ENCODE data around the gene ERGIC1. TPM values are rescaled to one million over a fixed set of nuclear protein-coding genes. Genes with fewer than 3 reads are reported as not detected.

ERGIC1 gene
- total RNA-seq, 3 donors from 2014 or later (not counting 1 experiment from before 2014, with no cell fraction given), result 86.2 to 126 (median 121) TPM

- ATAC-seq, result no peak
- no peak overlapping the region for H3K4me3 ChIP-seq (ENCODE audit: low read length)
- Mint-ChIP-seq H3K27ac (peak overlapping the region in 1 of 2 donors; percentile 27), H3K9me3 (no peaks in the 10 kb centered on the region), H3K4me3 (no peak overlapping the region), H3K36me3 (no peaks in the 10 kb centered on the region), H3K27me3 (ENCODE audit: low read depth in 2 of 2) (no peaks in the 10 kb centered on the region), H3K4me1 (peaks cover 27 to 40% of the 10 kb centered on the region in 2 donors)
- intact Hi-C loops (cut with micrococcal nuclease), result no loop called here
- WGBS (ENCODE audit: insufficient coverage), result 75% methylated on average over 7 of the region's 7 CpGs
- no peak overlapping the region for H3K27ac ChIP-seq (ENCODE audit: low read length)
- H3K36me3 ChIP-seq (ENCODE audit: control insufficient read depth, insufficient read depth, low read length), result peaks cover 5% of the 10 kb centered on the region
- no peaks in the 10 kb centered on the region for H3K9me3 ChIP-seq (ENCODE audit: control insufficient read depth, insufficient read depth, low read length)
- no peak for TF ChIP-seq CTCF (IDR thresholded peaks at IDR 0.05)
- H3K4me1 ChIP-seq (ENCODE audit: control insufficient read depth, insufficient read depth, low read length), result peaks cover 19% of the 10 kb centered on the region
- H3K27me3 ChIP-seq (ENCODE audit: control insufficient read depth, insufficient read depth, low read length), result no peaks in the 10 kb centered on the region
- DNase-seq, result no peak
Observed at GRCh38 chr5:172875505-172876279, 41.6 kb downstream of the ERGIC1 start.

- no peak for ATAC-seq
- Mint-ChIP-seq H3K4me3 (no peak overlapping the region), H3K36me3 (no peaks in the 10 kb centered on the region), H3K27me3 (ENCODE audit: low read depth in 2 of 2) (no peaks in the 10 kb centered on the region), H3K4me1 (peaks cover 30 to 43% of the 10 kb centered on the region in 2 donors), H3K27ac (peak overlapping the region in 1 of 2 donors; percentile 54), H3K9me3 (no peaks in the 10 kb centered on the region)
- peaks cover 19% of the 10 kb centered on the region for H3K4me1 ChIP-seq (ENCODE audit: control insufficient read depth, insufficient read depth, low read length)
- intact Hi-C loops (cut with micrococcal nuclease), result no loop called here
- no peak overlapping the region for H3K27ac ChIP-seq (ENCODE audit: low read length)
- H3K4me3 ChIP-seq (ENCODE audit: low read length), result no peak overlapping the region
- no peak for TF ChIP-seq CTCF (IDR thresholded peaks at IDR 0.05)
- peaks cover 1% of the 10 kb centered on the region for H3K36me3 ChIP-seq (ENCODE audit: control insufficient read depth, insufficient read depth, low read length)
- no peak for DNase-seq
- 95% methylated on average over 8 of the region's 8 CpGs for WGBS (ENCODE audit: insufficient coverage)
- H3K27me3 ChIP-seq (ENCODE audit: control insufficient read depth, insufficient read depth, low read length), result no peaks in the 10 kb centered on the region
- no peaks in the 10 kb centered on the region for H3K9me3 ChIP-seq (ENCODE audit: control insufficient read depth, insufficient read depth, low read length)
Observed at GRCh38 chr5:172876578-172876977, 42.5 kb downstream of the ERGIC1 start.

- no peaks in the 10 kb centered on the region for H3K36me3 ChIP-seq (ENCODE audit: control insufficient read depth, insufficient read depth, low read length)
- H3K4me3 Mint-ChIP-seq, result no peak overlapping the region
- H3K27me3 Mint-ChIP-seq (ENCODE audit: low read depth in 2 of 2), result no peaks in the 10 kb centered on the region
- no peaks in the 10 kb centered on the region for H3K9me3 ChIP-seq (ENCODE audit: control insufficient read depth, insufficient read depth, low read length)
- ATAC-seq (no peak), DNase-seq (no peak)
- no peak overlapping the region for H3K4me3 ChIP-seq (ENCODE audit: low read length)
- no peaks in the 10 kb centered on the region for H3K27me3 ChIP-seq (ENCODE audit: control insufficient read depth, insufficient read depth, low read length)
- intact Hi-C loops (cut with micrococcal nuclease), result no loop called here
- WGBS (ENCODE audit: insufficient coverage), result 83% methylated on average over 9 of the region's 9 CpGs
- no peaks in the 10 kb centered on the region for H3K9me3 Mint-ChIP-seq
- peaks cover 30% of the 10 kb centered on the region for H3K4me1 ChIP-seq (ENCODE audit: control insufficient read depth, insufficient read depth, low read length)
- H3K36me3 Mint-ChIP-seq, result no peaks in the 10 kb centered on the region
- peaks cover 41 to 48% of the 10 kb centered on the region in 2 donors for H3K4me1 Mint-ChIP-seq
- H3K27ac ChIP-seq (ENCODE audit: low read length), result no peak overlapping the region
- TF ChIP-seq CTCF (IDR thresholded peaks at IDR 0.05), result no peak
- H3K27ac Mint-ChIP-seq, result peak overlapping the region in 1 of 2 donors; percentile 17
Observed at GRCh38 chr5:172877466-172878260, 43.6 kb downstream of the ERGIC1 start.

Data from natural killer cell (primary cell).